ENCODE measurements around the gene ENTHD1. TPM values are rescaled to one million over a fixed set of nuclear protein-coding genes. Genes with fewer than 3 reads are reported as not detected.
"Not testable (repeated sequence)": the region's sequence is repeated elsewhere in the genome, so short reads cannot be mapped to it uniquely, and the experiment has no call there.

Gene ENTHD1
- total RNA-seq, 1 donor from 2014 or later, result not detected

GRCh38 chr22:39898997-39899396 lies 5.4 kb upstream of the ENTHD1 start:
- no peak for DNase-seq (ENCODE audit: low read depth in 2 of 2)

- no peak for DNase-seq (ENCODE audit: low read depth in 2 of 2)
These were observed 4.3 kb upstream of the ENTHD1 start for GRCh38 chr22:39897841-39898240.

- no peak for DNase-seq (ENCODE audit: low read depth in 2 of 2)
These were observed 2.9 kb upstream of the ENTHD1 start for GRCh38 chr22:39896313-39896996.

GRCh38 chr22:39895682-39896081 lies 2.1 kb upstream of the ENTHD1 start:
- DNase-seq (ENCODE audit: low read depth in 2 of 2), result no peak

GRCh38 chr22:39894554-39895092 lies 1.1 kb upstream of the ENTHD1 start:
- DNase-seq (ENCODE audit: low read depth in 2 of 2), result no peak

GRCh38 chr22:39889924-39890323 lies 3.6 kb downstream of the ENTHD1 start:
- not testable (repeated sequence) for DNase-seq (ENCODE audit: low read depth in 2 of 2)

- no peak for DNase-seq (ENCODE audit: low read depth in 2 of 2)
These were observed 10.5 kb downstream of the ENTHD1 start for GRCh38 chr22:39883057-39883456.

- DNase-seq (ENCODE audit: low read depth in 2 of 2), result no peak
These were observed 12.8 kb downstream of the ENTHD1 start for GRCh38 chr22:39880722-39881121.

- DNase-seq (ENCODE audit: low read depth in 2 of 2), result no peak
These were observed 16.3 kb downstream of the ENTHD1 start for GRCh38 chr22:39877079-39877845.

- DNase-seq (ENCODE audit: low read depth in 2 of 2), result not testable (repeated sequence)
These were observed 18.2 kb downstream of the ENTHD1 start for GRCh38 chr22:39875176-39875885.

GRCh38 chr22:39873965-39874364 lies 19.6 kb downstream of the ENTHD1 start:
- DNase-seq (ENCODE audit: low read depth in 2 of 2), result no peak

- no peak for DNase-seq (ENCODE audit: low read depth in 2 of 2)
These were observed 21.0 kb downstream of the ENTHD1 start for GRCh38 chr22:39872548-39872947.

GRCh38 chr22:39871008-39871798 lies 22.4 kb downstream of the ENTHD1 start:
- DNase-seq (ENCODE audit: low read depth in 2 of 2), result no peak

- DNase-seq (ENCODE audit: low read depth in 2 of 2), result not testable (repeated sequence)
These were observed 23.8 kb downstream of the ENTHD1 start for GRCh38 chr22:39869797-39870196.

- no peak for DNase-seq (ENCODE audit: low read depth in 2 of 2)
These were observed 24.8 kb downstream of the ENTHD1 start for GRCh38 chr22:39868741-39869140.

GRCh38 chr22:39859903-39860588 lies 33.5 kb downstream of the ENTHD1 start:
- no peak for DNase-seq (ENCODE audit: low read depth in 2 of 2)

- DNase-seq (ENCODE audit: low read depth in 2 of 2), result no peak
These were observed 37.0 kb downstream of the ENTHD1 start for GRCh38 chr22:39856588-39856987.

GRCh38 chr22:39852799-39853198 lies 40.8 kb downstream of the ENTHD1 start:
- DNase-seq (ENCODE audit: low read depth in 2 of 2), result no peak

GRCh38 chr22:39851606-39852315 lies 41.8 kb downstream of the ENTHD1 start:
- no peak for DNase-seq (ENCODE audit: low read depth in 2 of 2)

GRCh38 chr22:39847477-39847876 lies 46.1 kb downstream of the ENTHD1 start:
- DNase-seq (ENCODE audit: low read depth in 2 of 2), result no peak
